Ureter (tissue), 1 donor: ENCODE results near the gene FBXL4. TPM values are rescaled to one million over a fixed set of nuclear protein-coding genes. Genes with fewer than 3 reads are reported as not detected.

Experiments
- DNase-seq: peaks from one replicate; pipeline ENCODE4 v3.0.0-alpha.2; 2020; ENCODE audit warnings: low spot score
- total RNA-seq: library from RNA; stranded (reverse); gene quantifications from one replicate; pipeline ENCODE4 v1.2.4, GENCODE V29; 2023
- donor health status: DM: yes; HTN: yes; CAD: no.

FBXL4 gene
- total RNA-seq, 1 donor from 2014 or later = 22.0 TPM

DNA sequence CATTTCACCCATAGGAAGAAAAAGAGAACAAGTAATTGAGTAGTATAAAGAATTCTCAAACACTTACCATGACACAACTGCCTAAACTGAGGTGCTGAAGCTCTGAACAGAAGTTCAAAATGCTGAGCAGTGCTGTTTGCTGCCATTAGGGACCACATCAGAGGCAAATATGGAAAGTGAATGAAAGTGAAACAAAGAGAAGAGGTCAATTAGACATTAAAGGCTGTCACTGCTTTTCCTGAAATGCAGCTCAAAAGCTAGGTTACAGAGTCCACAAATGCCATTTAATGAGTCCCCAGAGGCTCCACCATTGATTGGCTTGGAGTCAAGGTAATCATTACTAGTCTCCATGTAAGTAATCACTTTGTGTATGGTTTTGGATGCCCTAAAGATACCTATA lies 67.3 kb downstream of the FBXL4 start:
- no peak for DNase-seq

DNA sequence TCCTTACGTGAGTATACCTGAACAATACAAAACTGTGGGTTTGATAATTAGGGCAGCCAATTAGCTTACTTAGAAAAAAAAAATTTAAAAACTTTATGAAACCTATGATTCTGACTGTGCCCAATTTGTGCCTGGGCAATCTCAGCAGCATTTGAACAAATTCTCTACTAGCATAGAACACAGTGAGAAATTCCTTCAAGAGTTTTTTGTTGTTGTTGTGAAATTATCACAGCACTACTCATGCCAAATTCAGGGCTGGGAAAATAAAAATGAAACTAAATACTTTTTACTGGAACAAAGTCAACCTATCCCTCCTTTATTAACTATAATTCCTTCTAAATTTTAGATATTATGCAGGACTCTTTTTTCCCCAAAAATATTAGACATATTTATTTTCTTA lies 70.5 kb downstream of the FBXL4 start:
- no peak for DNase-seq

DNA sequence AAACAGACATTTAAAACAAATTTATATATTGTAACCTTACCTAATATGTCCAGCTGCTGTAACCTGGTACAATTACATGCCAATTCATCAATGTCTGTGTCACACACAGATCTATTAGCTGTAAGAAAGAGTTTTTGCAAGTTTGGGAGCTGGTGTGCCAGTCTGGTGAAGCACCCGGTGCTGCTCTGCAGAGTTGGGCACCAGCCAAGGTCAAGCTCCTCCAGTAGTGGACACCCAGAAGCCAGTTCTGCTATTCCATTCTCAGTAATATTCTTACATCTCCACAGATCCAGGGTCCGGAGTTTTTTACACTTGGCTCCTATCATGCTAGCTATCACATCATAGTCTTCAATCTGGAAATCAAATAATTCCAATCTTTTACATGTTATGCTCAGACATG lies 72.4 kb downstream of the FBXL4 start:
- no peak for DNase-seq

DNA sequence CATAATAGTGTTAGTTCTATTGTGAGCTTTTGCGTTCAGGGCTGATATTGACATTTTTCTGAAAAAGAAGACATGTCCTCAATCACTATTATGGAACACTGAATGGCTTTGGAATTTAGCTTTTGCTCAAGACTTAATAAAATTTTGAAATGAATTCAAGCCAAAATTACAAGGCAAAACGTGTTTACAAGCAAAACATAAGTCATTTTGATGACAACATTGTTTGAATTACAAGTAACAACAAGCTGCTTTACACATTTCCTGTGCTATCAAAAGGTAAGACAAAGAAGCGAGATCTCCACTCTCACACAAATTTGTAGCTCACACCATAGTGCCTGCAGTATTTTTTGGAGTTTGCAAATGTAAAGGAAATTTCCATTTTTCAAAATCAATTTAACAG lies 75.9 kb downstream of the FBXL4 start:
- no peak for DNase-seq

DNA sequence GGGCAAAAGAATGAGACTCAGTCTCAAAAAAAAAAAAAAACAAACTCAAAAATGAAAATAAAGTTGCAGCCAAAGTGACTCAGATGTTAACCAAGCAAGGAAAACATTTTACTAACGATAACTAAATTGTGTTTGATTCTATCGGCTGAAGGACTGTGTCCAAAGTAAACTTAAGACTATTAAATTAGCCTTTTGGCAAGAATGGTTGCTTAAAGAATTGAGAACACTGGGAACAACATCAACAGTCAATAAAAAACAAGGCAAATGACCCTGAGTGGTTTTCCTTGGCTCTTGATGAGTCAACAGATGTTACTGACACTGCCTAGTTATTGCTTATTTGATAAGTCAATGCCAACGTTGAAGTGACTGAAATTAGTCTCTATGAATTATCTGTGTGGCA lies 76.7 kb downstream of the FBXL4 start:
- no peak for DNase-seq

DNA sequence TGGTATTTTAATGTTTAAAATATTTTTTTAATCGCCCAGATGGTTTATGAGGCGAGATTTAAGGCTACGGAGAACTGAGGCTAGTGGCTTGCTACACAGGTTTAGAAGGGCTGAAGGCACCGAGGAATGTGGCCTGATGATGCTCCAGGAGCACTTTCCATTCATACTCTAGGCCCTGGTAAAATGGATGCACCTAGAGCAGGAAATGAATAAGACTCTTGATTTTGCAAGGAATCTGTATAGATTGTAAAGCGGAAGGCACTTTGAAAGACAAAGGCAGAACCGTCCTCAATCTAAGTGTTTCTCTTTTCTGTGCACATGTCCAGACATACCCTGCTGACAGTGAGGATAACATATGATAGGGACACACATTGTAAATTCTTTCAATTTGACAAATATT lies 83.2 kb downstream of the FBXL4 start:
- no peak for DNase-seq

DNA sequence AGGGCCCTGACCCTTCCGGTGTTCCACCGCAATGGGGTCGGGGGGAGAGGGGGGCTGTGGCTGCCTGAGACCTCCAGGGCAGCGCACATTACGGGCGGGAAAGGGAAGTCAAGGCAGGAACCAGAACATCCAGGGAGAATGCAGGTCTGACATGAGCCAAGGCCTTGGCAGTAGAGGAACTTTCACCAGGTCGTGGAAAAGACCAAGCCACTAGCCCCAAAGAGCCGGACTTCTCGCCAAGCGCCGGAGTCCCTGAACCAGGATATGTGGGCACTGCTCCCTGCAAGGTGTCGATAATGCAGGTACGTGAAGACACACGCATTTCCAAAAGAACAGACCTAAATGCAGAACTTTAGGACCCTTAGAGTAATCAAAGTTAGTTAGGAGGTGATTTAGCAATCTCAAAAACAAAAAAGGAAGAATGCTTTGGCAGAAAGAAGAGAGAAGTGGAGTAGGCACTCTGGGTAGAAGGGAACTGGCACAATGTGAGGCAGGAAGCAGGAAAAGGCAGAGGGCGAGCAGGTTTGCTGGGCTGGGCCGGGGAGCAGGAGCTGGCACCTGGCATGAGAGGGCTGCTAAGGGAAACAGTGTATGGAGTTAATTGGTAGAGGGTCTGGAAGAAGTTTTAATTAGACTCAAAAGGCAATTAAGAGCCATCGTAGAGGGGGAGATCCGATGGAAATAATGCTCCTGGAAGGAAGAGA lies 99.1 kb downstream of the FBXL4 start:
- DNase-seq = no peak

DNA sequence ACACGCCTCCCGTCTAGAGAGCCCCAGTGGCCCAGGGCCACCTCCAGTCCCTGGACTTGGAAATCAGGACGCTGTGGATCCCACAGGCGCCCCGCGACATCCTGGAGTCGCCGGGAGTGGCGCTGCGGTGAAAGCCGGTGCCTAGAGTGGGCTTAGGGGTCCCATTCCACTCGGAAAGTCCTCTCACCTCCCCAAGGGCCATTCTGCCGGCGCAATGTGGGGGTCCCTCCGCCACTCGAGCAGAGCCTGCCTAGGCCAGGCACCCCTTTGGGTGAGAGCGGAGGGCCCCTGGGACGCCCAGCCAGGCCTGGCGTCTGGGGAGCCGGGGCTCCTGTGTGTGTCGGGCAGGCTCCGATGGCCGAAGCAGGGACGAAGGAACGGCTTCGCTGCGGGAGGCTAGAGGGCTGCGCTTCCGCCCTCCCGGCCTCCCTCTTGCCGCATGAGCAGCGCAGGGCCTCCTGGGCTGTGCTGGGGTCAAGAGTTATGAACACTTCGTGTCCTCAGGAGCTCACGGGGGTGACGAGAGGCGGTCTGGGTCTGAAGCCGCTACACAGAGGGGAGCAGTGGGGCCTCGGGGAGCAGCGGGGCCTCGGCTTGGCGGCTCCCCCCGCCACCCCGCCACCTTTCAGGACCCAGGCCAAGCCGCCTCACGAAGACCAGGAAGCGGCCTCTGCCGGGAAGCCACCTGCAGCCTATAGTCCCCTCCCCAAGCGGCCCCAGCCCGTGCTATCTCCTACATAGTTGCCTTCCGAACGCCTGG lies 99.8 kb downstream of the FBXL4 start:
- no peak for DNase-seq

DNA sequence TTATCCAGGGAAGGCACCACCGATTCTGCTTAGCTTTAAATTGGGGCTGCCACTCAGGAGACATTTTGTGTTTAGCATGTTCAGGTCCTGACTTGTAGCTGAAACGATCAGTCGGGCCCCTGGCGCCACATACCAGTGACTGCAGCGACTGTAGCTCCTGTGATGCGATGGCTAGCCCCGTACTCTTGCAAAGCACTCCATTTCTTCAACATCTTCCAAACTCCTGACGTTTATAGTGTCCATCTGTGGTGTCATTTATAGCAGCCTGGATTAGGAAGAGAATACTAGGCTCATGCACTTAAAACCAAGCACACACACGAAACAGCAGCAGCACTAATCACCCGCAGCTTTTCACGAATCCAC lies 100.3 kb downstream of the FBXL4 start:
- DNase-seq = no peak

DNA sequence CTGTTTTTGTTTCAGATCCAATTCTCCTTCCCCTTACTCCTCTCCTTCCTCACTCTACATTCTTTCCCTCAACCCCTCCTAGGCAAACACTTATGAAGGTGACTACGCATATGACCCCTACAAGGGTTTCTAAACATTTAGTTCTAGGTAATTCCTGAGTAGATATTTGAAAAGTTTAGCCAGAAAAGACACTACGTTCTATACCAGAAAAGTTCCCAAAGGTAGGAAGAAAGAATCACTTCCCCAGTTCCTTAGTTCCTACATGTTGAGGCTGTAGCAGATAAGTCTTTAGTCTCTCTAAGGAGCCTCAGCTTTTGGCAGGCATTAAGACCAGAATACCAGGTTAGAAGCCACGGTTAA lies 101.7 kb downstream of the FBXL4 start:
- no peak for DNase-seq

DNA sequence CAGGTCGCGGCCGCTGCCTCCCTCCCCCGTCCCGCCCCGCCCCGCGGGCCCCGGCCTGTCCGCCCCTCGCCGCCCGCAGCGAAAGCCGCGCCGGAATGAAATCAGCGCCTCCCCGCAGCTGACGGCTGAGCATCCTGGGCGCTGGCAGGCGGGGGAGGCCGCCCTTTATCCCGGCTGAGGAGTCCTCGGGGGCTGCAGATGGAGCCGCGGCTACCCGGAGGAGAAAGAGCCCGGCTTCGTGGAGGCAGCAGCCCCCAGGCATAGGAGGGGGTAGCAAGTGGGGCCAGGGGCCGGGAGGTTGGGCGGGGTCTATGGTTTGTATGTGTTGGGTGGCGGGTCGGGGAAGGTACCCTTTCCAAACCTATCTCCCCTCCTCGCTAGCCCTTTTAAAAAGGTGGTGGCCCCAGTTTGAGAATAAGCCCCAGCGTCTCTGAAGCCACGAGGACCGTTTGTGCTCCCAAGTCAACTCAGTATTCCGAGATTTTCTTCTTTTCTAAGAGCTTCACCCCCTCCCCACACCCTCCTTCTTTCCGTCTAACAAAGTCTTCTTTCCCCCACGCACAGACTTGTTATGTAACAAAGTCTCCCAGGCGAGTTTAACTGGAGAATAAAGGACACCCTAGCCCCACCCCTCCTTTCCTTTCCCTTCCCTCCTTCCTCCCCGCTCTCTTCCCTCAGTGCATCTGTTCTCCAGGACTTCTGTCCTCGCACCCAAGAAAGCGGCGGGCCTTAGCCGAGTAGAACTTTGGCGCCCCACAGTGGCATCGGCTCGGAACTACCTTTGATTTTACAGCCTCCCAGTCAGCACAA lies 102.3 kb downstream of the FBXL4 start:
- peak; percentile 74 for DNase-seq

DNA sequence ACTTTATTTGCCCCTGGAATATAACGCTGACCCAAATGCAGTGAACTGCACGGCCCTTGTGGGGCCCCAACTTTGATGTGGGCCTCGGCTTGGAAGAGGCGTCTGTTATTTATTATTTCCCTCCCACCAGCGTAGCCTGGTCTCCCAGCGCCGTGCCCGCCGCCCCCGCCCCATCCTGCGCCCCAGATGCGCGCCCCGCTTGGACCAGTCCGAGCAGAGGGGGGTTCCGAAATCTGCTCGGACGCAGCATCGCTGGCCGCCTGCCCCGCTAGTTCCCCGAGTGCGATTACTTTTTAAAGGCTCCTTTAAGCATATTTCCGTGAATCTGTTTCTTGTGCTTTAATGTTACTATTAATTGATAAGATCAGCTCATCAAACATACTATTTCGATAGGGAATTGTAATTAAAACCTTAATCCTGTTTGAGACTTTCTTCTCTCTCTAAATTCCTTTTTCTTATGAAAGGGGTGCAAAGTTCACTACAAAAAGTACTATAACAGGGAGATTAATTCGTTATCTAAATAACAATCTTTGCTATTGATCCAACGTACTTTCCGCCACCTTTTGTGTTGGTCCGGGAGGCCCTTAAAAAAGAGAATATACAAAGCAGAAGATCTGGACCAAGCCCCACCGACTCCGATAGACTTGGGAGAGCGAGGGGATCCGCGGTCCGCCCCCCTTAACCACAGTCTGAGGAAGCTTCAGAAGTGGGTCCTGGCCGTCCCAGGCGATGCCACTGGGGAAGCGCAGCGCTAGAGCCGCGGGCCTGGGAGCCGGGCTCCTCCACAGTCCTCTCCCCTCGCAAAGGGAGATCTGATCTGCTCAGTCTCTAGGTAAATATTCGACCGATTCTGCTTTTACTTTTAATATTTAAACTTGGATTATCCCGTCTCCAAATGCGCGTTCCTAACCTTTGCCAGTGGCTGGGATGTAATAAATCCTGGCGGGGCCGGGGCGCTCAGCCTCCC lies 103.2 kb downstream of the FBXL4 start:
- DNase-seq = no peak

DNA sequence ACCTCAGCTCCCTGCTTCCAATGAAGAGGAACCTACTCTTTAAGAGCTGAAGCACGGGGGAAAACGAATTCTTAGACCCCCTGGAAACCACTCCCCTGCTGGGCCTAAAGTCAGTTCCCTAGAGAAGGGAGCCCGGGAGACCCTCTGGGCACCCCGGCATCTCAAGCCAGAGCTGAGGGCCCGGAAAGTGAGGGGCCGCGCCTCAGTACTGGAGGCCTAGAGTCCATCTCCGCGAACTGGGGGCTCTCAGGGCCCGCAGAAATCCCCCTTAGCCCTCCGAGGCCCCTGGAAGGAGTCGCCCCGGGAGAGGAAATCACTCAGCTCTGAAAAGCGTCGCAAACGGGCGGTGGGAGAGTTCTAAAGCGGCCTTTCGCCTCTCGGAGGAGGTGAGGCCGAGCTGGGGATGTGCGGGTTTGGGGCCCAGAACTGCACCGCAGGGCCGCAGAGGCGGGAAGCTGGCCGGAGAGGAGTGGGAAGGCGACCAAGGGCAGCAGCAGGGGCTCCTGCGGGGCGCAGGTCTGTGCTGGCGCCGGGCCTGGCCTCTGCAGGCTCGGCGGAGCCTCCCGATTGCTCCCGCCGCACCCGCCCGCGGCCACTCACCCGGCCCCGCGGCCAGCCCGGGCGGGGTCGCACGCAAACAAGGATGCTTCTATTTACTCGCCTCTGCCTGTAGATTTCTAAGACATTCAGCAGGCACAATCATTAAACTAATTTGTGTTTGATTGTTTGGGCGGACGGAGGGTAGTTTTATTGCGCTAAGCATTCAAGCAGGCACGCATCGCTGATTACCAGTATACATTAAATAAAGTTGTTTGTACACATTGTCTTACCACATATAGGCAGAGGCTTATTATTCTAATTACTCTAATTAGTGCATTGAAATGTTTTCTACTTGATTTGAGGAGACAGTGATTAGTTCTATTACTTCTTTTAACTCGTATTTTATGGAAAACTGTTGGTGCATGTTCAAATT lies 104.2 kb downstream of the FBXL4 start:
- no peak for DNase-seq

DNA sequence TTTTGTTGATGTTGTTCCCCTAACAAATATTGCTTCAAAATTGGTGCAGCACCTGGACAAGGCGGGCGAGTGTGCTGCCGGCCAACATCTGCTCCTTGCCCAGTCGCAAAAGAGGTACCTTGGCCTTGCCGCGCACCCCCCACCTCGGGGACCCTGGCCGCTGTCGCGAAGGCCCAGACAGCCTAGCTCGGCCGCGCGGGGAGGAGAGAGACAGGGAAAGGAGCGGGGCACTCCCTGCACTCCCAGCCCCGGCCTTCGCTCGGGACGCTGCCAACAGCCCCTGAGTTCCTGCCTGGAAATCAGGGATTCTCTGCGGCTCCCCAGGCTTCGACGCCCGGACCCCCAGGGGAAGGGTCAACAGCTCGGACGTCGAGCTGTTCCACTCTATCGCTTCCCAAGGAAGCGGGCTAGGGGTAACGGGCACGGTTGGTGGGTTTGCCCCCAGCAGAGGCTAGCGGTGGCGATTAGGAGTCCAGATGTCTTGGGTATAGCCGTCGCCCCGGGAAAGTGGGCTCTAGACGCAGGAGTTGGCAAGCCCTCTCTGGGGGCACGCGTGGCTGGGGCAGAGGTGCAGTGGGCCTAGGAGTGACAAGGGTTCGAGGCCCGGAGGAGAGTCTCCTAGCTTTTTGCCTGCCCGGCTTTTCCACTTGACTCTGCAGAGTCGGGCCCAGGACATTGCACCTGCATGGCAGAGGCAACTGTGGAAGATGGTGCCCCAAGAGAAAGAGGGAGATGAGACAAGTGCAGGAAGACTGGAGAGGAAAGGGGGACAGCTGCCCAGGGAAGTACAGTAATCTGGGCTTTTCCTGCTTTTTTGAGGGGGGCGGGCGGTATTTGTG lies 105.2 kb downstream of the FBXL4 start:
- no peak for DNase-seq

DNA sequence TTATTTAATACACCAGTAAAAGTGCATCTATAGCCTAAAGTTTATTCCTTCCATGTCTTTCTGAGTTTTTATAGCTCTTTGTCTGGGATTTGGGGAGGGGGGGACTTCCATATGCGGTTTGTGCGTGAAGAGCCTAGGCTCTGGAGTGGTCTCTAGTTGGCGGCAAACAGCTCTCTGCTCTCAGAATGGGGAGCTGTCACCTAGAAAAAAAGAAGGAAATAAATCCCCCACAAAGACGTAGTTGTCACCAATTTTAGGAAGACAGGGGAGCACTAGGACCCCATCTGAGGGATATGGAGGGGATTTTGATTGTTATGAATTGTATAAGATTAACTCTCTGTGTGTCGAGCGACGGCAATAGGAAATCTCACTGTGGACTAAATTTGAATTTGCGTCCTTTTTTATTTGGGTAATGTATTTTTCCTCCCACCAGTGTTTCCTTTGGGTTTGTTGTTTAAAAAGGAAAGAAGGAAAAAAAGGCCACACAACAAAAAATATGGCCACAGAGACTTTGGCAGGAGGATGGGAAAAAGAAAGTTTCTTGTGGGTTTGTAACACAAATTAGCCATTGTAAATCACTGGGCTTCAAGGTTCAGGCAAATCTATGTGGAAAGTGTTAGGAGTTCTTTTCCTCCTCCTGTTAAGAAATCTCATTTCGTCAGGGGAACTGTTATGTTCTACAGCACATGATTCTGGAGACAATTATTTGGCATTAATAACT lies 106.0 kb downstream of the FBXL4 start:
- no peak for DNase-seq

DNA sequence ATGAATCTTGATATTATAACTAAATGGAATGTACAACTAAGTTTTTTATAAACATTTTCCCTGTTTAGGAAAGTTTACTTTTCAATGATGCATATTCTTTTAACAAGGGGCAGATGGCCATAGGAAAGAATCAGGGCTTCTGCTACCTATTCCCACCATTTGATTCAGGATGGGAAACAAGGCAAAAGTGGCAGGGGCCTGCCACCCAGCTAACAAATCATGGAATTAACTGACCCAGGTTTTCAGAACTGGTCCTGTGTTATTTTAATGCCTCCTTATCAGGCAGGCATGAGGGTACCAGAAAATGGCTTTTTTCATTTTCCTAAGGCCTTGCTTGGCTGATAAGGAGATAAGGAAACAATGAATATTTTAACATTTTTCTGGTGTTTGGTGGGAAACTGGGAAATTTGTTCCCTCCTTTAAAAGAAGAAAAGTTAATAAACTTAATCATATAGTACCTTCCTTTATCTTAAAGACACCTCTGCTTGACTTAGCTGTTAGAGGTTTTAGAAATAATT lies 106.7 kb downstream of the FBXL4 start:
- DNase-seq = no peak

DNA sequence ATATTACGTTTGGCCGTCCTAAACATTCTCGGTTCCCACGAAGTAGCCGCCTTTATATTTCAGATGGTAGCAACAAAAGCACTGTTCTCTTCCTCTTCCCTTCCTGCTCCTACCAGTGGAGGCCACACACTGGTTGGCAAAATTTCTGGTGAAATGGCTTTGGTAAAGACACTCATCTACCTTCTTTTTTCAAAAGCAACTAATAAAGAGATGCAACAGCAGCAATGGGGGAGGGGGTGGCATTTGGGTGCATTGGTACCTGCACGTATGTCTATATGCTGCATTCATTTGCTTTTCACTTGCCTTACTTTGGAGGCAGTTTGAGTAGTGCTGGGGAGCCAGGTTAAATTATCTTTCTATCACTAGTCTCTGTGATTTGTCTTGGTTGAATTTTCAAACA lies 107.4 kb downstream of the FBXL4 start:
- no peak for DNase-seq

DNA sequence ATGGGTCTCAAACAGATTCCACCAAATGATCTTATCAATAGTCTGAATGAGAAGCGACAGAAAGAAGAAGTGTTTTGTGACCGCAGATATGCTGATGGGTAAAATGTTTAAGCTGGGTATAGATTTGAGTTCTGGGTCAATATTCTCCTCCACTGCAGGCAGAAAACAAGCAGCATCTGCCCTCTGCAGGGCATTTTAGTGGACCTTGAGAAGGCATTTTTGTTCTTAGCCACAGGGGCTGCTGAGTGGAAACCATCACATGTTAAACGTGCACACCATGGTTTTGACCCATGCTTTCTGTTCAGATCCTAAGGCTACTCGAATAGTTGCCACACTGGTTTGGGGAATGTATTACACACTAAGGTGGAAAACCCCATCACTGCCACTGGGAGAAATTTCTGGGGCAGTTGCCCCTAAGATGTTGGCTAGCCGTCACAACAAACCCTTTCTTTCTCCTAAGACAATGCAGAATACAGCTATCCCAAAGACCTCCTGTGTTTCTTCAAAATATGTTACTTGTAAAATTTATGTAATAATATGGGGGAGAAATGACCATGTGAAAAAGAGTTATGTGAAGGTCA lies 107.9 kb downstream of the FBXL4 start:
- no peak for DNase-seq
